22Rv1 (cell line): ENCODE measurements around the gene TIMM22.

Experiments used
- ZFX ChIP-seq: fragments of 450-650 bp; IDR thresholded peaks from 2 replicates; pipeline ENCODE4 v1.6.1; 2017; ENCODE audit warnings: antibody characterized with exemption, borderline replicate concordance
- TF ChIP-seq, protein P1 (sequence below): fragments of 450-650 bp; IDR thresholded peaks from 2 replicates; pipeline ENCODE4 v1.5.1; 2017; ENCODE audit warnings: mild to moderate bottlenecking

GRCh38 chr17:1010586-1010985 is 13.7 kb downstream of the TIMM22 start:
- TF ChIP-seq, protein P1, sequence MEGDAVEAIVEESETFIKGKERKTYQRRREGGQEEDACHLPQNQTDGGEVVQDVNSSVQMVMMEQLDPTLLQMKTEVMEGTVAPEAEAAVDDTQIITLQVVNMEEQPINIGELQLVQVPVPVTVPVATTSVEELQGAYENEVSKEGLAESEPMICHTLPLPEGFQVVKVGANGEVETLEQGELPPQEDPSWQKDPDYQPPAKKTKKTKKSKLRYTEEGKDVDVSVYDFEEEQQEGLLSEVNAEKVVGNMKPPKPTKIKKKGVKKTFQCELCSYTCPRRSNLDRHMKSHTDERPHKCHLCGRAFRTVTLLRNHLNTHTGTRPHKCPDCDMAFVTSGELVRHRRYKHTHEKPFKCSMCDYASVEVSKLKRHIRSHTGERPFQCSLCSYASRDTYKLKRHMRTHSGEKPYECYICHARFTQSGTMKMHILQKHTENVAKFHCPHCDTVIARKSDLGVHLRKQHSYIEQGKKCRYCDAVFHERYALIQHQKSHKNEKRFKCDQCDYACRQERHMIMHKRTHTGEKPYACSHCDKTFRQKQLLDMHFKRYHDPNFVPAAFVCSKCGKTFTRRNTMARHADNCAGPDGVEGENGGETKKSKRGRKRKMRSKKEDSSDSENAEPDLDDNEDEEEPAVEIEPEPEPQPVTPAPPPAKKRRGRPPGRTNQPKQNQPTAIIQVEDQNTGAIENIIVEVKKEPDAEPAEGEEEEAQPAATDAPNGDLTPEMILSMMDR = no peak
- no peak for TF ChIP-seq ZFX
